ENCODE results near the gene DCLK1. TPM values are rescaled to one million over a fixed set of nuclear protein-coding genes. Genes with fewer than 3 reads are reported as not detected.

The DCLK1 gene
- total RNA-seq, 4 donors from 2014 or later = 11.9 to 26.4 (median 15.5) TPM

GRCh38 chr13:35884211-35884760 is 246.9 kb downstream of the DCLK1 start:
- H3K4me1 ChIP-seq = peaks cover 15% of the 10 kb centered on the region in 2 donors
- H3K9me3 ChIP-seq = no peaks in the 10 kb centered on the region
- no peaks in the 10 kb centered on the region for H3K36me3 ChIP-seq
- H3K4me3 ChIP-seq (replicated peaks in 1 of 3) = no peak overlapping the region
- TF ChIP-seq POLR2A (IDR thresholded peaks at IDR 0.05) (no peak), CTCF (IDR thresholded peaks at IDR 0.05) (no peak)
- H3K27ac ChIP-seq = no peak overlapping the region
- WGBS, 2 donors = 77 to 81% methylated on average over 4 of the region's 4 CpGs
- DNase-seq = no peak
- no peaks in the 10 kb centered on the region for H3K27me3 ChIP-seq
- intact Hi-C loops (cut with DNase I) = no loop called here

GRCh38 chr13:35882722-35883497 is 248.3 kb downstream of the DCLK1 start:
- WGBS, 2 donors = 32 to 41% methylated on average over 10 of the region's 10 CpGs
- Histone ChIP-seq H3K27me3 (no peaks in the 10 kb centered on the region), H3K9me3 (no peaks in the 10 kb centered on the region), H3K4me3 (replicated peaks in 1 of 3) (no peak overlapping the region), H3K27ac (peak overlapping the region; percentile 34 to 74 (median 46)), H3K36me3 (no peaks in the 10 kb centered on the region), H3K4me1 (peaks cover 15% of the 10 kb centered on the region in 2 donors)
- intact Hi-C loops (cut with DNase I) = no loop called here
- TF ChIP-seq CTCF (IDR thresholded peaks at IDR 0.05) (no peak), POLR2A (IDR thresholded peaks at IDR 0.05) (no peak)
- DNase-seq = peak; percentile 32 to 50

- Histone ChIP-seq H3K4me1 (peaks cover 15% of the 10 kb centered on the region in 2 donors), H3K4me3 (replicated peaks in 1 of 3) (no peak overlapping the region), H3K27me3 (no peaks in the 10 kb centered on the region), H3K27ac (no peak overlapping the region), H3K36me3 (no peaks in the 10 kb centered on the region), H3K9me3 (no peaks in the 10 kb centered on the region)
- WGBS, 2 donors = 58 to 73% methylated on average over 1 of the region's 1 CpG
- peak in 1 of 2 donors; percentile 27 for DNase-seq
- no peak for TF ChIP-seq POLR2A (IDR thresholded peaks at IDR 0.05)
- TF ChIP-seq CTCF (IDR thresholded peaks at IDR 0.05) = no peak
- intact Hi-C loops (cut with DNase I) = no loop called here
Observed at GRCh38 chr13:35881360-35881759, 249.8 kb downstream of the DCLK1 start.

- no peaks in the 10 kb centered on the region for H3K36me3 ChIP-seq
- no peaks in the 10 kb centered on the region for H3K27me3 ChIP-seq
- H3K9me3 ChIP-seq = no peaks in the 10 kb centered on the region
- no peak overlapping the region for H3K4me3 ChIP-seq (replicated peaks in 1 of 3)
- TF ChIP-seq CTCF (IDR thresholded peaks at IDR 0.05) (no peak), POLR2A (IDR thresholded peaks at IDR 0.05) (no peak)
- no peak overlapping the region for H3K27ac ChIP-seq
- intact Hi-C loops (cut with DNase I) = no loop called here
- 74 to 79% methylated on average over 4 of the region's 4 CpGs for WGBS, 2 donors
- peaks cover 15% of the 10 kb centered on the region in 2 donors for H3K4me1 ChIP-seq
- no peak for DNase-seq
Observed at GRCh38 chr13:35879111-35879510, 252.1 kb downstream of the DCLK1 start.

- no peaks in the 10 kb centered on the region for H3K36me3 ChIP-seq
- peaks cover 4 to 5% of the 10 kb centered on the region in 2 donors for H3K4me1 ChIP-seq
- intact Hi-C loops (cut with DNase I) = no loop called here
- no peak overlapping the region for H3K27ac ChIP-seq
- H3K27me3 ChIP-seq = no peaks in the 10 kb centered on the region
- WGBS, 2 donors = 90 to 92% methylated on average over 1 of the region's 1 CpG
- no peak overlapping the region for H3K4me3 ChIP-seq (replicated peaks in 1 of 3)
- TF ChIP-seq POLR2A (IDR thresholded peaks at IDR 0.05) (no peak), CTCF (IDR thresholded peaks at IDR 0.05) (no peak)
- no peaks in the 10 kb centered on the region for H3K9me3 ChIP-seq
- DNase-seq = no peak
Observed at GRCh38 chr13:35876601-35877000, 254.6 kb downstream of the DCLK1 start.
